HG03159 (cell line): ENCODE measurements around the gene VEZT.
A peak's percentile ranks its signal among the peaks of the same experiment; 100 is the strongest.

Source experiments
- ATAC-seq: cut with Tn5 transposase; IDR thresholded peaks from one replicate; pipeline ENCODE4 v1.9.1; 2021; ENCODE audit warnings: mild to moderate bottlenecking, moderate library complexity; ENCODE audit not compliant: unreplicated experiment

Gene VEZT

DNA sequence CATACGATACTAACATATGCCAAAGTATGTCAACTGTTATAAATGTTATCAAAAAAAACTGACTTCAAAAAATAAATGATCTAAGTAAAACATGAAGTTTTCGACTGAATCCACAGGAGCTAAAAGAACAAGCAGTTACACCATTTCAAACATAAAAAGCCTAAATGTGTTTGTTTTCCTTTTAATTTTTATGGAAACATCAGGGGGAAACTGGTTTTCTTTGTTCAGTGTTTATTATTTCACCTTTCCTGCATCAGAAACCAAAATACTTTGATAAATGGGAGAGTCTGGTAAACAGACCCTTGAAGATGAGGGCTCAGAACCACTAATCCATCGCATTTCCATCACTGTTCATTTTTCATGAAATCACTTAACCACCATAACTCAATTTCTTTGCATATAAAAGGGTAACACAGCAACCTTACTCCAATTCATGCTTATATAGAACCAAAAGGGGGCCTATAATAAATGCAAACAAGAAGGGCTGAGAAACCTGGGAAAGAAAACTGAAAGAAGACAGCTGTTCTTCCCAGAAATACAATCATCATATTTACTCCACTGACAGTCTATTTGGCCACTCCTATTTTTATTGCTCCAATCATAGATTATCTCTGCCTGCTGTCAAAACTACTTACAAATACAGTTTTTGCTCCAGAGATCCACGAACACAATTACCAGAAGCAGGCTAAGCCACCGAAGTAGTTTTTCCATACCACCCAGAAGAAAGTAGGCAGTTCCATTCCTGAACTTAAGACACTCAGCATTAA lies 17.3 kb upstream of the VEZT start:
- no peak for ATAC-seq

DNA sequence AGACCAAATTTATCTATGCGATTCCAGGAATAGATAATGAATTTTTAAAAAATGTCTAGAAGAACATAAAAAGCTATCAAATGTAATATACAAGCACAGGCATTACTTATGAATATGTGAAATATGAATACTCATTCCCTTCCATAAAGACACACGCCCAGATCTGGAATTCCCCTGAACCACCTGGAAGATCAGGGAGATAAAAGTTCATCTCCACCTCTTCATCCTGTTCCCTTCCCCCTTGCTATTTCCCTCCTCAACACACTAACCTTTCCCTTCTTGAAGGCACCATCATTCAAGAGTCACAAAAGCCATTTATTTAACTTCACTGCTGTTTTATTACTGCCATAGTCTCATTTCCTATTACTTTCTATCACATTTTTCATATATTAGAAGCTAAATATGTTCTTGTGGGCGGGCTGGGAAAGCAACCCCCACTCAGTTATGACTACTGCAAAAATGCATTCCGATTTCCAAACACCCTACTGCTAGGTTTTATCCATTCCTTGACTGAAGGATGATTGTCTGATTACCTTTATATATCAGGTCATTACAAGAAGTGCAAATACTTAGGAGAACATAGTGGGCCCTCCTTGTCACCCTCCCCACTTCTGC lies 16.4 kb upstream of the VEZT start:
- ATAC-seq = no peak

DNA sequence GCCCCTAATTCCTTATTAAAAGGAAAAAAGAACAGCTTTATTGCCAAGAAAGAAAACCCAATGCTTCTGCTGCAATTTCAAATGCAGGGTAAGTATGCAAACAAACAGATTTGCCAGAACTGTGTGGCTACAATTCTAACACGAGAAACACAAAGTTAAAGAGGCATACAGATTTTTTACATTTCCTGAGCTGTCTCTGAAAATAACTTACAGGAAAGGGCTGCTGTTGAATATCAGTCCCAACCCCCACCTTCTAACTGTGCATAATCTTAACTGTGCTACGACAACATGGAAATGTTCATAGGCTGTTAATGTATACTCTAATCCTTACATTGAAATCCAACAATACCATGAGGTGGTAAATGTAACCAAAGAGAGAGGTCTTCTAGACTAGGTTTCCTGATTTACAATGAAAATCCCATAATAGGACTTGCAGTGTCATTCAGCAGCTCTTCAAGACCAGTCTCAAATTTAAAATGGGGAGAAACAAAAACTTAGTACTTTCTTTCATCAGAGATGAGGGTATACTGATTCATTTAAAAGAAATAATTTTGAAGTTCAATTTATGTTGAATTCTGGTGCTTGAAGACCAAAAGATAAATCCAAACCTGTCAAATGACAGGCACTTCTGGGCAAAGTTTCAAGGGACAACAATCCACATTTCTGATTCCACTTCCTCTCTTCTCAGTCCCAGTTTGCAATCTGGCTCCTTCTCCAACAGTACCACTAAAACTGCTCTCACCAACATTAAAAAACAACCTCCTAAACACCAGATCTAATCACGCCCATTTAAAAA lies 14.7 kb upstream of the VEZT start:
- no peak for ATAC-seq

DNA sequence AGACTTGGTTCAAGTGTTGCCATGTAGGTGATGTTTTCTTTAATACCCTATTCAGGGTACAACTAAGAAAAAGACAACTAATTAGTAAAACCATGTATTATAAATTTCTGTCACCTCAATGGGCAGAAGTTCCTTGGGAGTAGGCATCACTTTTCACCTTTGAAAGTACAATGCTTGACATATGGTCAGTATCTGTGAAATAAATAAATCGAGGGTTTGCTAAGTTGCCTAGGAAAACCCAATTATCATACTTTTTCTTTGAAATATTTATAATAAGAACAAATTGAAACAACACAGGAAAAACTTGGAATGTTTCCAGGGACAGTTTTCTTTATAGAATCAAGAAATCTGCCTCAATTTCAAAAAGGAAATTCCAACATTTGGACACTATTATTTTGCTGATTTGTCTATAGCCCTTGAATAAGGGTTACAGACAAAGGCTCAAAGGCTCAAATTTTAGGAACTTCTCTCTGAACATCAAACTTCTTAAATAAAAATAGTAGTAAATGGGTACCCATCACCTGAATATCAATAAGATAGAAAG lies 14.0 kb upstream of the VEZT start:
- no peak for ATAC-seq

DNA sequence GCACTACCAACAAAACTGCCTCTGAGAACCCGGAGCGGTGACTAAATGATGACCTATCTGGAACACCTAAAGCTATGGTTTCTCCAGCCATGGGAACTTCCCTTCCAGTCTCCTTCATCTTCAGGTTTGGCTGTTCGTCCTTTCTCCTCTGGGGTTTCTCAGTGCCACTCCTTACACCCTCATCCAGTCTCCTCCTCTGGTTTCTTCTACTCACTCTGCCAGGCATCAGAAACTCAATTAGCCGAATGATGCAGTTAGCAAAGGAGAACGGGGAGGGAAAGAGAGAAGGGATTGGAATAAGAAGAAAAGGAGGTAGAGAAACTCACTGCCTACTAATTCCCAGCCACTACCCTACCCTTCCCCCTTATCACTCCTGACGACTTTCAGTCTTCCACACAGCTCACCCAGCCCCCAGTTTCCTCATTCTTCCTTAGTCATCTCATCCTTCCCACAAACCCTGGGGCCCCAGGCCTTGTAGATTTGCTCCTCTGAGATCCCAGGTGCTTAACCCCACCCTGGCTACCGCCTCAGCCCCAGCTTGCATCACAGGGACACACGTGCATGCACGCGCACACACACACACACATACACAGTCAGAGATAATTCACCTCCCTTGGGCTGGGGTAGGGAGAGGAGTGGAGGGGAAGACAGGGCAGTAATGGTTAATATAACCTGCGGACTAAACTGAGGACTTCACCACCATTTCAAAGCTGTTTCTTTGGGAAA lies 13.3 kb upstream of the VEZT start:
- ATAC-seq = no peak

DNA sequence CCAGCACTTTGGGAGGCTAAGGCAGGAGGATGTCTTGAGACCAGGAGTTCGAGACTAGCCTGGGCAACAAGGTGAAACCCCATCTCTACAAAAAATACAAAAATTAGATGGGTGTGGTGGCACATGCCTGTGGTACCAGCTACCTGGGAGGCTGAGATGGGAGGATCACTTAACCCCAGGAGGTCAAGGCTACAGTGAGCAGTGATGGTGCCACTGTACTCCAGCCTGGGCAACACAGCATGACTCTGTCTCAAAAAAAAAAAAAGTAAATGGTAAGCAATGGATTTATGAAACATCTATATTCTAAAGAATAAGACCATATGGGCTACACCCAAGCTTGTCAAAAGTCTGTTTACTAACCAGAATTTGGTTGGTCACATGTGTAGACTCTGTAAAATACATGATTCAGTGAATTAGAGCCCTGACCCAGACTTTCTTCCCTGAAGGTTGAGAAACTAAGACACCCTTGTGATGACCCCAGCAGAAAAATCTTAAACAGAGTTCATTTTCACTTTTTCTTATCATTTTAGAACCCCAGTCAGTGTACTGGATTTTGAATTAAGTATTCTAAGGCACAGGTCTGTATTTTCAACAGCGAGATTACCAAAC lies 12.5 kb upstream of the VEZT start:
- no peak for ATAC-seq

DNA sequence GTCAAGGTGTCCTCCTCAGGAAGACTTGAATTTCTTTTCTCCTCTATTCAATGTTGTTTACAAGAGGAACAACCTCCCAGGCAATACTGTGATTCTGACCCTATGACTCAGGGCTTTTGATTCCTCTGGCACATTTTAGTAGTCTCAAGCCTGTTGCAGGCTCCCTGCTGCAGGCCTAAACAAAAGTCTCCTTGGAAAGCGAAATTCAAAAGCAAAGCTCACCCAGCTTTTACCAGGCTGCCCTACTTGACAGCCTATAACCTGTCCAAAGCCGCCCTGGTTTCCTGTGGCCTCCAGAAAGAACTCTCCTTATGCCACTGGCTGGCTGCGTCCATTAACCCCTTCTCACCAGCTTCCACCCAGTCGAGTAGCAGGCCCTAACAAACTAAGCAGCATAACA lies 11.9 kb upstream of the VEZT start:
- no peak for ATAC-seq

DNA sequence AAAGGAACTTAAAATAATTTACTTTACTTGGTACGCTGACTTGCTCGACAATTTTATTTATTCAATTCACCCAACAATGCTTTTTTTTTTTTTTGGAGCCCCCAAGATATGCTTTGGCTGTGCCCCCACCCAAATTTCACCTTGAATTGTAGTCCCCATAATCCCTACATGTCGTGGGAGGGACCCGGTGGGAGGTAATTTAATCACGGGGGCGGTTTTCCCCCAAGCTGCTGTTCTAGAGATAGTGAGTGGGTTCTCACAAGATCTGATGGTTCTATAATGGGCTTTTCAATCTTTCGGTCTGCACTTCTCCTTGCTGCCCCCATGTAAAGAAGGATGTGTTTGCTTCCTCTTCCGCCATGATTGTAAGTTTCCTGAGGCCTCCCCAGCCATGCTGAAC lies 10.7 kb upstream of the VEZT start:
- no peak for ATAC-seq

DNA sequence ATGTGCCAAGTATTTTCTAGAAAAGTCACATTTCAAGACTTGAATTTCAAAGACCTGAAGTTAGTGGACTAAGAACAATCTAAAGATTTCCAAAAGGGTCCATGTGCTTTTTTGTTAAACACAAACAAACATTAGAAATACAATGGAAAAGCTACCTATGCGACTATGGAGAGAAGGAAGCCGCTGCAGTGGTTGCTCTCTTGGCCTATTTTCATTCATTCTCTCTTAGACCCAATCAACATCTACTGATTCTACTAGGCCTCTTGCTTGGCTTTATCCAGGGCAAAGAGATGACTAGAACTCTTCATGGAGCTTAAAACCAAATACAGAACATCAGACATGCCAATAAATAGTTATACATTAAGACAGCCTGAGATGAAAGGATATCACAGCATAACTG lies 10.2 kb upstream of the VEZT start:
- ATAC-seq = no peak

DNA sequence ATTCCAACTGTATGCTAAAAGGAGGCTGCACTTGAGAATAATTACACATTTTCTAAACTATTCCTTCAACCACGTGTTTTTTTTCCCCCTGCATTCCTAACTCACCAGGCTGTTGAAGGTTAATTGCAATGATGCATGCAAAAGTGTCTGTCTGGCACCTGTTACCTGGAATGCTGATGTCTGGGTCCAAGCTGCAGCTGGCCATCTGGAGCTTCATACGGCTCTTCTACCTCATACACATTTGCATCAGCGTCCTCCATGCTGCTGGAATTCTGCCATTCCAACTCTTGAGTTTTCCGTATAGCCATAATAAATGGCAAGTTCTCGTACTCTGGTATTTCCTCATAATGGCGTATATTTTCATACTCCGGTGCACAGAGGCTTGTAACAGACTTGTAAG lies 8.9 kb upstream of the VEZT start:
- no peak for ATAC-seq

DNA sequence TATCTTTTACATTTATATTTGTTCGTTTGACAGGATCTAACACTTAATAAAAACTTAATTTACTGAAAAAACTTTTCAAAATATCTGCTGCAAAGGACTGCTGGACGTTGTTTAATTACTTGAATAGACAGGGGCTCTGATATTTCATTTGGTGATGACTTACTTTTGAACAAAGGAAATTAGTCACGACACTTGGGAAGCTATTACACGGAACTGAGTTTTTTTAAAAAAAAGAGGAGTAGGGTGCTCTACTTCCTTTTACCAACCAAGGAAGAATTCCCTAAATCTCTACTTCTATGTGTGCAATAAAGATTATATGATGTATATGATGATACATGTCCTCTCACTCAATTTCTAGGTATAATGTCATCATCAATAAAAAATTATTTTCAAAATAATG lies 5.0 kb upstream of the VEZT start:
- ATAC-seq = no peak

DNA sequence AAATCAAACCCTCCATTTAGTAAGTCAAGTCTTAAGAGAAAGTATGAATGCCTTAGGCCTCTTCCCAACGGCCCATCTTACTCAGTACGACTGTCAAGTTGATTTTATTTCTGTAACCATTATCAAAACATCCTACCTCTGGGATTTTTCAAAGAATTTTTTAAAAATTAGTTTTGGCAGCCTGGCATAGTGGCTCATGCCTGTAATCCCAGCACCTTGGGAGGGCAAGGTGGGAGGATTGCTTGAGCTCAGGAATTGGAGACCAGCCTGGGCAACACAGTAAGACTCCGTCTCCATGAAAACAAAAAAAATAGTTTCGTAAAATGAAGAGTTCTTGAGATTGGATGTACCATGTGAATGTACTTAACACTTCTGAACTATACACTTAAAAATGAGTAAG lies 4.5 kb upstream of the VEZT start:
- no peak for ATAC-seq

DNA sequence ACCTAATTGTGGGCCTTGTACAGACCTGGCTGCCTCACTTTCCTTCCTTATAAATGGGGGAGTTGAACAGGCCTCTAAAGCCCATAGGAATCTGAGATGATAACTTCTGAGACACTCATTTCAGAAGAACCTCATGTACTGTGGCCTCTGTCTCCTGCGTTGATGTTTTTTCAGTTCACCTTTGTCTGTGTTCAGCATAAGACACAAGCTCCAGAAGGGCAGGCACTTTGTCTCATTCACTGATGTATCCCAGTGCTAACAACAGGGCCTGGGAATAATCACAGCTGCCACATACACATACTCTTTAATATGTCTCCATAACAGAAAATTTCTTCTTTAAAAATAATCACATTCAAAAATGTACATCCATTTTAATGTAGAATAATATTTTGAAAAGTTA lies 3.7 kb upstream of the VEZT start:
- ATAC-seq = no peak

DNA sequence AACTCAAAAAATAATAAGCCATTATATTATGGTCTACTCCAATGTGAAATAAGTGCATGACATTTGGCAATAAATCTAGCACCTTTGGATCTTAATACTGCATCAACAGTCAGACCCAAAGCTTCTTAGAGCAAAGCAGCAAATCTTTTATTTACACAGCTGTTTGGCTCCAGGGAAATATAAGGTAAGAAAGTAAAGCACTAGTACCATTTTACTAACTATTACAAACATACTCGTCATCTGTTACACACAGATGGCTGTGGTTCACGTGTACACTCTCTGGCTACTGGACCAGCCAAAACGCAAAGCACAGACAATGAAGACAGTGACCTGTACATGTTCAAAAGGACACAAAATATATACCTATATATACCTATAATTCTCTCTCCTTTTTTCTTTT lies 3.1 kb upstream of the VEZT start:
- ATAC-seq = no peak

DNA sequence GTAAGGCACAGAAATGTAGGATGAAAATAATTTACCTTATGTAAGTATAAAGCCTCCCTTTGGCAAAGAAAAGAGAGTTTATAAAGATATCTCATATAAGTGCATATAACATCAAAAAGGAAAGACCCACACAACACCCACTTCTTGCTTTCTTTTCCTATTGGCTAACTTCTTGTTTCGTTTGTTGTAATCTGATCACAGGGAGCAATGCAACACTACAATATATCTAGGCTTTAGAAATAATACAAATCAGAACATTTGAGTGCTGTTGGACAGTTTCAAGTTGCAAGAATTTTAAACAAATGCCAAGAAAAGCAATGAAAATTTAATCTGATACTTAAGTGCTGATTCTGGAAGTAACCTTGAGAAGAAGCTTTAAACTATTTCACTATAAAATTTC lies 1.7 kb upstream of the VEZT start:
- no peak for ATAC-seq

DNA sequence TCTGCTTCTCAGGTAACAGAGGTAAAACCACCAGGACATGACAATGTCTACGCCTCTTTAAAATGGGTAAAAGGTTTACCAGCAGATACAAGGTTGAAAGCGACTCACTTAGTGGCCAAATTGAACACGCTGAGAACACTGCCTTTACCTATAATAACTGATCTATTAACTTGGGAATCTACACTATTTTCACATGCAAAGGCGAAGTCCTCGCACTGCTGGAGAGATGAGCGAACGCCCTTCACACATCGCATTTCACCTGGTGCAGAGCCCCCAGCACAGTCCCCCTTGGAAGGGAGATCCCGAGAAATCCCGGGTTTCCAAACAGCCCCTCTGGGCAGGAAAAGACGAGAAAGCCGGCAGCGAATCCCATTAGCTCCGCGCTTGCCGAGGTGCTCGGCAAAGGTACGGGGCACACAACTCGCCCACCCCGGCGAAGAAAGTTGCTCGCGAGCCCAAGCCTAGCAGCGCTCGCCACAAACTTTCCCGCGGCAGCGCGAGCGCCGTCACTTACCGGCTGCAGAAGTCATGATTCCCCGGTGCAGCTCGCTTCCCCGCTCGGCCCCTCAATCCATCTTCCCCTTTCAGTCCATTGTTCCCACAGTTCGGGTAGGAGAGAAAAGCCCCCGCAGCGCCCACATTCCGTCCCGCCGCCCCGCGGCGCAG lies 763 bp upstream of the VEZT start:
- ATAC-seq = peak; percentile 23

DNA sequence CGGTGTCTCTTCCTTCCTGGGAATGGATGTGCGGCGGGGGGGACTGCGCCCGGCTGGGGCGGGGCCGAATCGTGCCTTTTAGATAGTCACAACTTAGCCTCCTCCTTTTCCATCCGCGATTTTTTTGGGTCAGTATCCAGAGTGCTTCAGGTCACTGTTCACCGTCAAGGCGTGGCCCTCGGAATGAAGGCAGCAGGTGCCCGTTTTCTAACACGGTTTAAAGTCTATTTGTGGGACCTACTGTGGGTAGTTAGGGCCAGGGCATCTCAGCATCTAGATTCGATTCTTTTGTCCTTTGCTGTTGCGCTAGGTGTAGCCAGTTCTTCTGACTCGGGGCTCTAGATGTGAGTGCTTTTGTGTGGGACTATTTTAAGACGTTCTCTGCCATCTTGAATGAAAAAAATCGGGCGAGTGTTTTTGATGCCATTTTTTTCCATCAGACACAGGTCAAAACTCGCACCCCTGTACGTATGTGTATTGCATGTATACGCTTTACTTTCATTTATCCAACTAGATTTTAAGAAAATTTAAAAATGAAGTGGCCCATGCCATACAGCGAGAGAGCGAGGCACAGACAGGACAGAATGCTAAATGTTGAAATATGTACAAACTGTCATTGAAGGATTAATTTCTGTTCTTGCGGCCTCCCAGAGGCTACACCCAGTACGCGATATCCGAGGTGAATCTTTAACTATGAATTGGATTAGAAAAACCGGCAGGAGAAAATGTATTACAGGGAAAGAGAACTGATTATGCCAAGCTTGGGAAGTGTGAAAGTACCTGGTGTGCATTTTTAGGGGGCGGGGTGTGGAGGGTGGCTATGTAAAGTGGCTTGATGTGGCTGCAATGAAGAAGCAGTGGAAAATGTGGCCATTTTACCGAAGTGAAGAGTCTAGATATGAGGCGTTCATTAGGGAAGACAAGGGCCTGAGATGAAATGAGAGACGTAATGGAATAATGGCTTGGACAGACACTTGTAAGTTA lies 835 bp downstream of the VEZT start:
- ATAC-seq = peak; percentile 6

DNA sequence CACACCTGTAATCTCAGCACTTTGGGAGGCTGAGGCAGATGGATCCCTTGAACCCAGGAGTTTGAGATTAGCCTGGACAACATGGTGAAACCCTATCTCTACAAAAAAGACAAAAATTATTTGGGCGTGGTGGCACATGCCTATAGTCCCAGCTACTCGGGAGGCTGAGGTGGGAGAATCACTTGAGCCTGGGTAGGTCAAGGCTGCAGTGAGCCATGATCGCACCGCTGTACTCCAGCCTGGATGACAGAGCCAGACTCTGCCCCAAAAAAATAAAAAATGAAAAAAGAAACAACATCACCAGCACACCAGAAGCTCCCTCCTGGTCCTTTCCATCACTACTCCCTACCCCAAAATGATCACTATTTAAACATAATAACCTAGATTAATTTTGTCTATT lies 2.6 kb downstream of the VEZT start:
- ATAC-seq = no peak

DNA sequence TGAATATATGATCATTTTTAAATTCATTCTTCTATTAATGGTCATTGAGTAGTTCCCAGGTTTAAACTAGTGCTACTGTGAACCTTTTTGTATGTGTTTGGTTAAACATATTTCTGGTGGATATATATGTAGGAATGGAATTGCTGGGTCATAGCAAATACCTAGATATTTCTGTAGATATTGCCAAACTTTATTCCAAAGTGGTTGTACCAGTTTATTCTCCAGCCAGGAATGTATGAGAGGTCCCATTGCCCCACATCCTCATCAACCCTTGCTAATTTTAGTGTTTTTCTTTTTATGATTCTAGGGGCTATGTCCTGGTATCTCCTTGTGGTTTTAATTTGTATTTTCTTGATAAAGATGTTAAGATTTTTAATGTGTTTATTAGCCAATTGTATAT lies 3.1 kb downstream of the VEZT start:
- ATAC-seq = no peak
